Epithelial cell of esophagus (primary cell): ENCODE data around the gene HPS3.

Experiments
- DNase-seq: peaks from one replicate; pipeline ENCODE4 v3.0.0; 2010; ENCODE audit warnings: low read depth
- H3K4me3 ChIP-seq: 2 replicates; pipeline ENCODE4 v1.5.1; 2011; ENCODE audit warnings: mild to moderate bottlenecking, low read length, control low read depth
- CTCF ChIP-seq: IDR thresholded peaks from 2 replicates; pipeline ENCODE4 v1.5.1; 2011; ENCODE audit warnings: low read depth, mild to moderate bottlenecking, low read length, control low read depth, inconsistent platforms; ENCODE audit not compliant: insufficient read depth; ENCODE audit errors: missing control alignments

HPS3 gene

GRCh38 chr3:149122721-149123578 lies 6.5 kb upstream of the HPS3 start:
- TF ChIP-seq CTCF = no peak
- H3K4me3 ChIP-seq = no peak overlapping the region
- DNase-seq = no peak

- H3K4me3 ChIP-seq = peak overlapping the region; percentile 81
- no peak for DNase-seq
- TF ChIP-seq CTCF = no peak
Observed at GRCh38 chr3:149128821-149129220, 617 bp upstream of the HPS3 start.

GRCh38 chr3:149131589-149131988 lies 2.2 kb downstream of the HPS3 start:
- no peak for DNase-seq
- TF ChIP-seq CTCF = no peak
- H3K4me3 ChIP-seq = no peak overlapping the region

- no peak for TF ChIP-seq CTCF
- no peak overlapping the region for H3K4me3 ChIP-seq
- DNase-seq = peak; percentile 24
Observed at GRCh38 chr3:149134575-149134974, 5.1 kb downstream of the HPS3 start.

GRCh38 chr3:149142682-149143081 lies 13.2 kb downstream of the HPS3 start:
- DNase-seq = no peak

GRCh38 chr3:149145356-149145755 lies 15.9 kb downstream of the HPS3 start:
- DNase-seq = no peak
- no peak for TF ChIP-seq CTCF
- no peak overlapping the region for H3K4me3 ChIP-seq

More at GRCh38 chr3:149142682-149143081, 13.2 kb downstream of the HPS3 start:
- no peak overlapping the region for H3K4me3 ChIP-seq
- TF ChIP-seq CTCF = no peak

GRCh38 chr3:149145974-149146373 lies 16.5 kb downstream of the HPS3 start:
- DNase-seq = no peak
- no peak for TF ChIP-seq CTCF
- no peak overlapping the region for H3K4me3 ChIP-seq
